ENCODE measurements around the gene PRELP.
"Not testable (repeated sequence)": the region's sequence is repeated elsewhere in the genome, so short reads cannot be mapped to it uniquely, and the experiment has no call there.

PRELP gene

DNA sequence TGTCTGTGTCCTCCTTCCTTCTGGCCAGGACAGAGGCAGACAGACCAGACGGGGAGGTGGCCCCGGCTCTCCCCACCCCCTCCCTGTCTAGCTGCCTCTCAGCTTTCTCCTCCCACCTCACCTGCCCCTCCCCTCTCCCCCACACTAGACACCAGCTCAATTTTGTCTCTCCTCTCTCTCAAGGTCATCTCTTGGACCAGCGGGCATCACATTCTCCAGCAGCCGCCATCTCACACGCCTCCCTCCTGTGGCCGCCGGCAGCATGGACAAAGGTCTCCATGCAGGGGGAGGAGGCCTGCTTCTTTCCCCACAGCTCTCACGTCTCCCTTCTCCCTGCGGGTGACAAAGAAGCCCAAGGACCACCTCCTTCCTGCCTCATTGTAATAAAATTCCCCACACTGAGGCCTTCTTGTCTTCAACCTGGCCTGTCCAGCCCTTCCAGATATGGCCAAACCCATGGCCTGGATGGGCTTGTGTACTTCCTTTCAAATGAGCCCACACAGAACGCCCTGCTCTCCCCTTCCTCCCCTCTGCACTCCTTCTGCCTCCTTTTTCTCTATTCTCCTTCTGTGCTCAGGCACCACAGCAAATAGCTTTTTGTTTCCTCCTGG, 33.0 kb downstream of the PRELP start:
- DNase-seq (ENCODE audit: low read depth), result no peak

DNA sequence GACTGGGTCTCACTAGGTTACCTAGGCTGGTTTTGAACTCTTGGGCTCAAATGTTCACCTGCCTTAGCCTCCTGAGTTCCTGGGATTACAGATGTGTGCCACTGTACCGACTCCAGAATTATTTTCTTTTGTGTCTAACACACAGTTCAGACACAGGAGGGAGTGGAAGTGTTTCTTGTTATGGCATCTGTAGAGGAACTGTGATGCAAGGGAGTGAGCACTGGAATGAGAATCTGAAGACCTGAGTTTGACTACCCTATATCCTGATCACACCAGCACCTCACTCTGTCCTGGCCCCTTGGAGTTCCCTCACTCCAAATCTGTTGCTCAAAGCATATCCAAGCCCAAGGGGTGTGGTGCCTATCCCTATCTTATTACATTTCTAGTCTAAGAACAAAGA, 33.5 kb downstream of the PRELP start:
- DNase-seq (ENCODE audit: low read depth), result no peak

DNA sequence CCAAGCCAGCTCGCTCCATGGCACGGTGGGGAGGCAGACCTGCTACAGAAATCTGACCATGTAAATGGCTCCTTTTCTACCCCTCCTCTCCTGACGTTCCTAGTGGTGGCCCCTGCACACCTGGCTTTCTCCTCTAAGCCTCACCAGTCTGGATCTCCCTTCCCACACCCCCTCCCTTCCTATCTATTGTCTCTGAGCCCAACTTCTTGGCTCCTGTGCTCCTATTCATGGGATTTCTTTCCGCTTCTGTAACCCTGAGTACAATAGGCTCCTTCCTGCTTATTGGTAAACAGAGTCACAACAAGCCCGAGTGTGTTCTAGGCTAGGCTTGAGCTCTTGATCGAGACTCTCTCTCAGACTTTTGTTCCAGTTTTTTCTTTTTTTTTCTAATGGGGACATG, 35.9 kb downstream of the PRELP start:
- DNase-seq (ENCODE audit: low read depth), result no peak

DNA sequence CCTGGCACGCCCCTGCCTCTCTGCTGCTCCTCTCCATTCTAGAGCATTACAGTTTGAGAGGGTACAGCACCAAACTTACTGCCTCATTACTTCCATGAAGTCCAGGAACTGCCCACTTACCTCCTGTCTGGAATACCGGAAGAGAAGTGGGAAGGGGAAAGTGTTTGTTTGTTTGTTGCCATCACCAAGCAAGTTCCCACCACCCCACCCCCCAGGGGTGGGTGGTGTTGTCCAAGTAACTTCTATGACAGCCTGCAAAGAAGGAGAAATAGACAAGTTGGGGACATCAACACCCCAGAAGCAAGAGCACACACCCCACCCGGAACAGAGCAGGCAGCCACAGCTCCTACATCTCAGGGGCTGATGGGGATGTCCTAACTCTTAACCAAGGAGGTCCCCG, 36.3 kb downstream of the PRELP start:
- no peak for DNase-seq (ENCODE audit: low read depth)

DNA sequence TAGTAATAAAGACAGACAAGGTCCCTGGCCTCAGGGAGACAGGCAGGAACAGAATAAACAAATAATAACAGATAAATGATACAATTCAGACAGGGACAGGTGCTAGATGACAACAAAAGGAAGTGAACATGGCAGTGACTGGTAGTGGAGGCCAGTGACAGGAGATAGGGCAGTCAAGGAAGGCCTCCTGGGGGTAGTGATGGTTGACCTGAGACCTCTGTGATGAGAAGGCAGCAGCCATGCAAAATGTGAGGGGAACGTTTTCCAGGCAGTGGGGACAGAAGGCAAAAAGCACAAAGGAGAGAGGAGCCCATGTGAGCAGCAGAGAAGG, 36.9 kb downstream of the PRELP start:
- no peak for DNase-seq (ENCODE audit: low read depth)

DNA sequence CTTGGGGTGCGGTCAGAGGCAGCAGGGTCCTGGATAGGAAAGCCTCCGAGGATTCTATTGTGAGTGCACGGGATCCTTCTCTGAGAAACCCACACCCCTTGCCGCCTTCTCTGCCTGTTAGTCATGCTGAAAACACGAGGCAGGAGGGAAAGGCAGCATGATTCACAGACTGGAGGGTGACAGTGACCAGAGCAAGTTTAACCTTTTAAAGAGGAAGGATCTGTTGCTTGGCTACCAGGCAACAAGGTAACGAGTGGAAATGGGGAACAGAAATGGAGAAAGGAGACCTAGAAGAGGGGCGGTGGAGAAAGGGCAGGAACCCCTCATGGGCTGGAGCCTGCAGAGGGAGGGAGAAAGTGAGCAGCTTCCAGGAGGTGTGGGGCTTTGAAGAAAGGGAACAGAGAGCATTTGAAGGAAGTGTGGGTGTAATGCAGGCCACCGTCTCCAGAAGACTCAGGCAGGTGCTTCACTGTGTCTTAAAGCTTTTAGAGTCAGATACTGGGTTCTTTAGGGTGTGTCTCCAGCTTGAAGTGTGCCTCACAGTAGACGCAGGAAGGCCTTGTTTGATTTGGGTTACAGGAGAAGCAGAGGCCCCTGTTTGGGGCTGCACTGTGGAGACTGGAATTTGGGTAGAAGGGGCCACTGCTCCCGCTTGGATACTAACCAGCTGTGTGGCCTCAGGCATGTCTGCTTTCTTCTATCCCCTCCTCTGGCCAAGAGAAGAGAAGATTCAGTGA, 37.4 kb downstream of the PRELP start:
- no peak for DNase-seq (ENCODE audit: low read depth)

DNA sequence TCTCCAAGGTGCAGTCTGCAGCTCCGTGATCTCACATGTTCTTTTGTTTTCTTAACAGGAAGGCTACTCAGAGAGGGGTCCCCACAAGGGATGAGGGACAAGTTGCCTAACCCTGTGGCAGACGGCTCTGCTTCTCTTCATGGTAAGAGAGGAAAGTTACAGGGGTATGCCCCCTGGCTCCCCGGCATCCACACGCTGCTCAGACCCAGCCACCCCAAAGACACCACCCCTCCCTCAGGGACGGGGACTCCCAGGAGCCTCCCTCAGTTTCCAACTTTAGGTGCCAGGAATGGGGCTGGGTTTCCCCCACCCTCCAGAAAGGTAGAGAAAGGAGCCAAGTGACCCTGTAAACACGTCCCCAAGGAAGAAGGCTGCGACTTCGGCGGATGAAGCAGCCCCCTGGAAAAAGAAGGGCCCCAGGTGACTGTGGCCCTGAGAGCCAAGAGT, 38.0 kb downstream of the PRELP start:
- no peak for DNase-seq (ENCODE audit: low read depth)

DNA sequence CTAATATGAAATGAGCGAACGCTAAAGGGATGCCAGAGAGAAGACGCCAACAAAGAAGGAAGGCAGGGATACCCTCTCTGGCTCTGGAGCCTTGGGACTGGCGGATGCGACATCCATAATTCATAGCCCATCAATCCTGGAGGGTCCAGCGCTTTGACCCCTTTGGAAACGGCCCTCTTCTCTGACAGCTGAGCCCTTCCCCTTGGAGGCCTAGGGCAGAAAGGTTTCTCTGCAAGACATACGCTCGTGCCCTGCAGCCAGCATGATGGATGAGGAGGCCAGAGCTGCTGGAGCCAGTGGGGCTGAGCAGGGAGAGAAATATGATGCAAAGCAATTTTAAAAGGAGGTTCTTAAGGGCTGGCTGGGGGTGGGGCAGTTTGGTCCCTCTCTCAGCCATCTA, 40.6 kb downstream of the PRELP start:
- DNase-seq (ENCODE audit: low read depth), result no peak

DNA sequence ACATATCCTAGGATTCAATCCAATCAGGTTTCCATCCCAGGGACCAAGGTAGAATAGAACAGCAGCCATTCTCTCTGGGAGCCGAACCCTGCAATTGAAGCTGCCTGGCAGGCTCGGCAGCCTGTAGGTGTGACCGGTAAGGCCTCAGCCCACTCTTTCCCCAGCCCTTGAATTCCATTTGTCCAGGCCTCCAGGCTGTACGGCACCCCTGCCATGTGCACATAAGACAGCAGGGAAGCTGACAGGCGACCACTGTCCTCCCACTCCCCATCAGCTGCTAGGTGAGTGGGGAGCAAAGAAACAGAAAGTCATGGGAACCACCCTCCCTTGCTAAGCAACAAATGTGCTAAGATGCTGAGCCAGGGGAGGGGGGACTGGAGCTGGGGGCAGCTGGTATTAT, 41.3 kb downstream of the PRELP start:
- DNase-seq (ENCODE audit: low read depth), result no peak

DNA sequence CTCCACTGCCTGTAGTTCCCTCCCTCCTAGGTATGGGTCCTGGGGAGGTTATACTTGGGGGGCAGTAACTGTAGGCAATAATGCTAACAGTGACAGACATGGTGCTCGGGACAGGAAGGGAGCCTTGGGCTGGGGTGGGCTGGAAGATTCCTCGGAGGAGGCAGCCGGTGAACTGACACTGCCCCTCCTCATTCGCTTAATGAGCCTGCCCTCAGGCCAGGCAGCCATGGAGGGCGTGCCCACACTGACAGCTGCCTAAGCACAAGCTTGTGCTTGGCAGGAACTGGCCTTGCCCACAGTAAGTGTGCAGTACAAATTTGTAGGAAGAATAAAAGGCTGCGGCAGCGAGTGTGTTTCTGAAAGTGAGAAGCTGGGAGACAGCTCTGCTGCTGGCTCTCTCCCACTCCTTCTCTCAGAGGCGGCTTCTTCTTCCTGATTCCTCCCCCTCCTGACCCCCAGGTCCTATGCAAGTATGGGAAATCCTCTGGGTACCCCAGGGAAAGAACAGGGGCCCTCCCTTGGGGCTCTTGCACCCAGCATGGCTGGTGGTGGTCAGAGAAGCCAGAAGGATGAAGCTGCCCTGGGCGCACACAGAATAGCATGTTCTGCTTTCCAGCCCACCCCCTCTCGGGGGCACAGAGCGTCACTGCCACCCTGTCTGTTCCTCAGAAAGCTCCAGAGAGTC, 42.0 kb downstream of the PRELP start:
- no peak for DNase-seq (ENCODE audit: low read depth)

DNA sequence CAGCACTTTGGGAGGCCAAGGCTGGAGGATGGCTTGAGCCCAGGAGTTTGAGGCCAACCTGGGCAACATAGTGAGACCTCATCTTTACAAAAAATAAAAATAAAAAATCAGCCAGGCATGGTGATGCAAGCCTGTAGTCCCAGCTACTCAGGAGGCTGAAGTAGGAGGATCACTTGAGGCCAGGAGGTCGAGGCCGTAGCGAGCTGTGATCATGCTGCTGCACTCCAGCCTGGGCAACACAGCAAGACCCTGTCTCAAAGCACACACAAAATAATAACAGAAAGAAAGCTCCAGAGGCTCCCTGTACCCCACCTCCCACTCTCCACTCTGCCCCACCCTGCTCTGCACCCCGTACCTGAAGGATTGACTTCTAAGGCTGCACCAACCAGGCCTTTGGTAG, 42.5 kb downstream of the PRELP start:
- DNase-seq (ENCODE audit: low read depth), result not testable (repeated sequence)

DNA sequence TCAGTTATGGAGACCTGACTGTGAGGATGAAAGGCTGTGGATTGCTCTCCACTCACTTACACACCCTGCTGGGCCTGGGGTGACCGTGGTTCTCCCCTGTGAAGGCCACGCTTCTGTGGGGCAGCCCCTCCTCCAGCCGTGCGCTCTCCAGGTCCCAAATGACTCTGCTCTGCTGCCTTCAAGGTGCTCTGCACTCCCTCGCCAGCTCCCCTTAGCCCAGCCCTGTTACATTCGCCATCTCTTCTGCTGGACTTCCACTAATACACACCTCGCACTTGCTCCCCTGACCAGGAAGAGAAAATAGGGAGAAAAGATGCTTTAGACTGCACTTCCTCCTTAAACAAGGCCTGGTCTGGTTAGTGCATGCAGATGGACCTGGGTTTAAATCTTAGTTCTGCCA, 42.9 kb downstream of the PRELP start:
- DNase-seq (ENCODE audit: low read depth), result no peak

DNA sequence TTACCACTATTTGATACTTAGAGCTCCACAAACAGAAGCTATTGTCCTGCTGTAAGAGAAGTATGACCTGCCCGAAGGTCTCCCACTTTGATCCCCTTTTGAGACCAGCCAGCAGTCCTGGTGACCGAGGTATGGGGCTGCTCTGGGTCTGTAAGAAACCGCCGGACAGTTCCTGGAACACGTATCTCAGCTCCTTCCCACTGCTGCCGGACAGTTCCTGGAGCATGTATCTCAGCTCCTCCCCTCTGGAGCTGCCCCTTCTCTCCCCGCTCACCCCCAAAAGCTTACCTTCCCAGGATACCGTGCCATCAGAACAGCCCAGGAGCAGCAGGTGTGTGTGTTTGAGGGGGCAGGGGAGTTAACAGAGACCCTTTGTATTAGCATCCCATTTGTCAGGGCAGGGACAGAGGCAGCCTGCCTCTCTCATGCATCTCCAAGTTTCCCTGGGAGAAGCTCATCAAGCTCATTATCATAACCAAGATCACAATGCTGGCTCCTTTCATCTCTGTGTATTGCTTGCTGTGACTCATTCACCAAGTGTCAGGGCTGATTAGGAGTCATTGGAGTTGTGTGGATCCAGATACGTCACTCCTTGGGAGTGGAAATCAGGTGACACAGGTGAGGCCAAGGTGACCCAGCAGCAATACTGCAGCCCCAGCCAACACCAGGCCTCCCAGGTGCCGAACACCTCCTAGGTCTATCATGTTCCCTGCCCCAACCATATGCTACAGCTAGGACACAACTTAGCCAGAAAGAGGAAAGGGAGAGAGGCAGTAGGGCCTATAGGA, 43.6 kb downstream of the PRELP start:
- no peak for DNase-seq (ENCODE audit: low read depth)

DNA sequence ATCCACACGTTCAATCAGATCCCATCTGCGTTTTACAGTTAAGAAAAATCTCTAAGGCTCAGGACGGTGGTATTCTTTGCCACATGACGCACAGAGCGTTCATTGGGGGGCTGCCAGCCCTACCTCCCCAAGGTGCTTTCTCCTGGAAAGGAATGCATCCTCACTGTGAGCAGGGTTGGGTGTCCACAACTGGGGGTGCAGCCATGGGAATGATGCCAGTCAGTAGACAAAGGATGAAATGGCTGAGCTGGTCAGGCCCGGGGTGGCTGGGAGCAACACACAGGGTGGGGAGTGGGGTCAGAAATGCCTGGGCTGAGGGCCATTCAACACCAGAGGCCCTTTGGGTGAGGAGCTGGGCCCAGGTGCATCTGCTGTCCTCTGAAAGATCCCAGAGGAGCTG, 44.3 kb downstream of the PRELP start:
- no peak for DNase-seq (ENCODE audit: low read depth)

DNA sequence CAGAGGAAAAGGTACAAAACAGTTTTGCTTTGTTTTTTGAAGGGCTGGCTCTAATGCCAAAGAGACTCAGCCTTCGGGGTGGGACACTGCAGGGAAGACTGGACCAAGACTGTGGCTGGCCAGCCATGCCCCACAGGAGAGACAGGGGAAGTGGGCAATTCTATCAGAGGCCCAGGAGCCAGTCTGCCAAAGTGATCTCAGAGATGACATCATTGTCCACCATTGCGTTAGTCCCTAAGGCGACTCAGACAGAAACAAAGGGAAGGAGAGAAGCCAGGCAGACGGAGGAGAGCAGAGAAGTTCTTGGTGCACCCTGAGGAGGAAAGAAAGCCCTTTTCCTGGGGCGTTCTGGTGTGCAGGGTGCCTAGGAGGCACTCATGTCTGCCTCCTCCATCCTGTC, 44.7 kb downstream of the PRELP start:
- DNase-seq (ENCODE audit: low read depth), result no peak

DNA sequence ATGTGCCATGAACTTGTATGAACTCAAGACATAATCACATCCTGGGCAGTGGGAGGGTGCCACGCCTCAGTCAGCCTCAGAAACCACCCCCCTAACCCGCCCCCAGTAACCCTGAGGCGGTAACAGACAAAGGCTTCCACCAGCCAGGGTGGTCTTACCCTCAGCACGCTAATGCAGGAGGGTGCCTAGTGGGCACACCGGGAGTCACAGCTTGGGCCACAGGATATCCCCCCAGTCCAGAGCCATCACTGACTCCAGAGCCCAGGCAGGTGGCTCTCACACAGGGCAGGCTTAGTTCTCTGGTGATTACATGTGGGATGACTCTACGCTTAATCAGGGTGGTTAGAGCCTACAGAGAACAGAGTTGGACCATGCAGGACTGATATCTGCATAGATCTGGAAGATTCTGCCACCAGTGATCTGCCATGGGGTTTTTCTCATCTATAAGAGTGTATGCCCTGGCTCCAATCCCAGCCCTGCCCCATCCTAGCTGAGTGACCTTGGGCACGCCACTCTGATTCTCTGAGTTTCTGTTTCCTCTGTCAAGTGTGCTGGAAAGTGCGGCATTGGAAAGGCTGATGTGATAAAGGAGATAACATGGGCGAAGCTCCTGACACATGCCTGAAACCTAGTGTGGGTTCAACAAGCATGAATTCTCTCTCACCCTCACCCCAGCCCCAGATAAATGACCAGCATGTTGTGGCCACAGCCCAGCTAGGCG, 45.6 kb downstream of the PRELP start:
- DNase-seq (ENCODE audit: low read depth), result no peak

DNA sequence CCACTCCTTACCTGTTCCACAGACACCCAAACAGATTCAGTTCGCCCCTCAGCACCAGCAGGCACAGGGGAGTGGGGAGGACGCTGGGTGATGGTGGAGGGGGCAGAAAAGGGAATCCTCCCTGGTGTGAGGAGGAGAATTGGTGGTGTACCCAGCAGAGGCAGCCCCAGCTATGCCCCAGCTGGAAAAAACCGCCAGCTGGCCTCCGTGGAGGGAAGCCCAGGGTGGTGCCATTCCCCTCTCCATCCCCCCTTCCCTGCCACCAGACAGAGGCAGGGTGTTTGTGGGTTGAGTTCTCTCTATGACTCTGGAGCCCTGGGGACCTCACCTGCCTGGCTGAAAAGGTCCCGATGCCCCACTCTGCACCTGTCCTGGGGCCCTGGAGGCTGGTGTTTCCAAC, 46.2 kb downstream of the PRELP start:
- no peak for DNase-seq (ENCODE audit: low read depth)

DNA sequence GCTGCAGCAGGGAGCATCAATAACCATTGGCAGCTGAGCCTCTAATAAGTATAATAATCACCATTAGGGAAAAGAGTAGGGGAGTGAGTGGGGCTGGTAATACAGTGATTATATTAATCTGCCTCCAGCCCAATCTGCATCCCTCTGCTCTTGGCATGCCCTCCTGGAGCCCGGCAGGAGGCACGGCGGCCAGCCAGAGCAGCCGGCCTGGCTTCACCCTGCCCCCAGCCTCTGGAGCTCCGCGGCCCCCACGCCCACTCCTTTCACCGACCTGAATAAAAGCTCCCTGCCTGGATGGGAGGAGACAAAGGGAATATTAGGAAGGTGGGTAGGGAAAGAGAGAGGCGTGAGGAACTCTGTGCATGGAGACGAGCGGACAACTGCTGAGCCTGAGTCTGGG, 46.6 kb downstream of the PRELP start:
- no peak for DNase-seq (ENCODE audit: low read depth)

DNA sequence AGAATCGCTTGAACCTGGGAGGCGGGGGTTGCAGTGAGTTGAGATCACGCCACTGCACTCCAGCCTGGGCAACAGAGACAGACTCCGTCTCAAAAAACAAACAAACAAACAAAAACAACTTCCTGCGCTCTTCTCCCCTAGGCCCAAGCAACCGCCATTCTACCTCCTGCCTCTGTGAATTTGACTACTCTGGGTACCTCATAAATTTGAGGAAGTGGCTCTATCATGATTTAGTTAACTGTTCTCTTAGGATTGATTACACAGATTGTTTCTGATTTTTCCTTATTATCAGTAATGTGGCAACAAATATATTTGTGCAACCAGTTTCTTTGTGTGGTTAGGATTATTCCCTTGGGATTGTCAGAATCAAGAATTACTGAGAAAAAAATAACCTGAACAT, 48.1 kb downstream of the PRELP start:
- DNase-seq (ENCODE audit: low read depth), result no peak

DNA sequence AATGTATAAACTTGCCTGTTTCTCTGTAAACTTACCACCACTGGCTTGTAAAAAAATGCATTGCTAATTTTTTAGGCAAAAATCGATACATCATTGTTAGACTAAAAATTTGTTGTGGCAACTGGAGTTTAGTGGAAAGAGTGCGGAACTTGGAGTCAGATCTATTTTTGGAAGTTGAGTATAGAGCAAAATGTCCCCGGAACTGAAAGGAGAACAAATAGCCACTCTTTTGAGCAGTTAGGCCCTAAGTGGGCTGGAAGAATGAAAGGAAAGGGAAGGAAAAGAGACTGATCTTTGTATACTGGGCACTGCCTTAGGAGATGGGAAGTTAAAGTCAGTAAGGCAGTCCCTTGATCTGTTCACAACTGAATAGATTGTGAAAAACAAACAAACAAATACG, 48.5 kb downstream of the PRELP start:
- DNase-seq (ENCODE audit: low read depth), result no peak

DNA sequence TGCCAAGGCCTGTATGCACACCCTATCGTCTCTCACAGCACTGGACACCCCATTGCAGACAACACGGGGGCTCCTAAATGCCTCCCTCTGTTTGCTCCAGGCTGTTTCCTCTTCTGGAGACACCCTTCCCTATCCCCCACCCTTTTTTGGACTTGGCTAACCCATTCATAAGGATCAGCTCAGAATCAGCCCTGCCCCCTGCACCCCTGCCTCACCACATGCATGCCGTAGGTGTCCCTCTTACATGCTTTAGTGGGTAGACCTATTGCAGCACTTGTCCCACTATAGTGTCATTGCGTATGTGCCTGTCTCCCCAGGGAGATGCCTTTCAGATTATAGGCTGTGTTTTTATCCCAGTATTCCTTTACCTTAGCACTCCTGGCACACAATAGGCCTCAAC, 49.2 kb downstream of the PRELP start:
- DNase-seq (ENCODE audit: low read depth), result no peak

DNA sequence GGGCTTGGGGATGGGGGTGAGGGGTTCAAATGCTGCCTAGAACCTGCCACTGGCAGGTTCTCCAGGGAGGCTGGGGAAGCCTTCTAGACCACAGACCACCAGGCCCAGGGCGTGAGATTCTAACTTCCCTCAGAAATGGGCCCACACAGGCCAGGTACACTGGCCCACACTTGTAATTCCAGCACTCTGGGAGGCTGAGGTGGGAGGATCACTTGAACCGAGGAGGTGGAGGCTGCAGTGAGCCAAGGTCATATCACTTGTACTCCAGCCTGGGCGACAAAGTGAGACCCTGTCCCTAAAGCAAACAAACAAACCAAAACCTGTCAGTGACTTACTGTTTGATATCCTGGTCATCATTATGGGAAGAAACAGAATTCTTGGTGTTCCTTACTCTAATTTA, 50.1 kb downstream of the PRELP start:
- DNase-seq (ENCODE audit: low read depth), result no peak
